Transverse colon (tissue), 4 donors: ENCODE data around the gene METTL21A.

ENCODE experiments used
- CTCF ChIP-seq, 5 experiments: fragments of 200-600 bp in 3 of 5; fragments of 450-650 bp in 2 of 5; sonication (generic) in 3 of 5; IDR thresholded peaks; 1 replicate in 2 of 5; 2 replicates in 3 of 5; pipeline ENCODE4 v1.5.1; 2016 to 2017; ENCODE audit warnings: antibody characterized with exemption in 5 of 5, inconsistent platforms in 3 of 5, mild to moderate bottlenecking in 2 of 5, moderate library complexity in 1 of 5
- POLR2A ChIP-seq: fragments of 450-650 bp; IDR thresholded peaks from one replicate; pipeline ENCODE4 v1.6.1; 2016; ENCODE audit warnings: antibody characterized with exemption, mild to moderate bottlenecking, moderate library complexity
- POLR2AphosphoS5 ChIP-seq, 3 donors: sonication (generic); formaldehyde crosslinking; IDR thresholded peaks; one replicate each; pipeline ENCODE4 v1.6.1; 2016; ENCODE audit warnings: antibody characterized with exemption in 3 of 3

- TF ChIP-seq CTCF (IDR thresholded peaks at IDR 0.05) (no peak), POLR2AphosphoS5 (IDR thresholded peaks at IDR 0.05) (peak; percentile 5 to 40 (median 24)), POLR2A (no peak)
These were observed 8.1 kb downstream of the METTL21A start for GRCh38 chr2:207617011-207617671.
